K562 (cell line): ENCODE results near the gene COPS9. TPM values are rescaled to one million over a fixed set of nuclear protein-coding genes. Genes with fewer than 3 reads are reported as not detected.

Source experiments
- ATAC-seq: fragments of 200-7000 bp; cut with Tn5 transposase; 3 replicates; pipeline ENCODE4 v1.9.1; 2020; ENCODE audit warnings: moderate library complexity
- BruUV-seq: library from RNA; stranded (reverse); fragments of 400-500 nt; replicated peaks from 2 replicates; lab custom pipeline; 2021; lab: Mats Ljungman, UMichigan
- CTCF ChIA-PET: fragments of 300-600 bp; formaldehyde crosslinking; extraction: SDS; loops from one replicate; lab custom pipeline; 2021; ENCODE audit warnings: low intra/inter-chr PET ratio; lab: Yijun Ruan, JAX
- POLR2A ChIA-PET: fragments of 300-600, 350-650 bp; sonication (Branson Sonifier 250); formaldehyde crosslinking; extraction: SDS; loops from one replicate; lab custom pipeline; 2021; ENCODE audit warnings: antibody characterized with exemption, inconsistent platforms; lab: Yijun Ruan, JAX
- DNase-seq, 4 experiments: peaks; one replicate each; pipeline versions ENCODE4 v3.0.0 to v3.0.0-alpha.2; 2011 to 2018; ENCODE audit warnings: low spot score in 3 of 4, mixed read lengths in 3 of 4; ENCODE audit errors: extremely low read depth in 1 of 4
- FAIRE-seq: peaks from 2 replicates; lab custom pipeline; 2011; peaks lifted over from hg19 to GRCh38; lab: Jason Lieb, UNC
- H2AFZ ChIP-seq: 2 replicates; pipeline ENCODE4 v1.6.0; 2011; ENCODE audit warnings: low read depth, low read length, control low read depth, inconsistent platforms
- H3K27ac ChIP-seq: fragments of 200-600 bp; 3 replicates; pipeline ENCODE4 v1.8.0; 2011; ENCODE audit warnings: low read depth, mild to moderate bottlenecking, control low read depth, inconsistent platforms, low read length, moderate library complexity, mixed read lengths; ENCODE audit errors: extremely low read depth
- H3K27me3 ChIP-seq, 2 experiments: fragments of 300-600 bp in 1 of 2; 2 replicates in 1 of 2; 3 replicates in 1 of 2; pipeline versions ENCODE4 v1.6.0 to v1.8.0; 2011; ENCODE audit warnings: inconsistent platforms in 2 of 2, low read length in 2 of 2, mild to moderate bottlenecking in 1 of 2, mixed read lengths in 1 of 2, moderate library complexity in 1 of 2; ENCODE audit not compliant: control insufficient read depth in 2 of 2, insufficient read depth in 2 of 2
- H3K36me3 ChIP-seq: fragments of 300-600 bp; 3 replicates; pipeline ENCODE4 v1.8.0; 2011; ENCODE audit warnings: mild to moderate bottlenecking, low read length, inconsistent platforms; ENCODE audit not compliant: control insufficient read depth, insufficient read depth
- H3K4me1 ChIP-seq, 2 experiments: fragments of 200-600 bp in 1 of 2; replicated peaks in 1 of 2; 2 replicates in 1 of 2; 3 replicates in 1 of 2; pipeline versions ENCODE4 v1.5.1 to v1.8.0; 2011; ENCODE audit warnings: inconsistent platforms in 2 of 2, low read length in 2 of 2, mild to moderate bottlenecking in 1 of 2, mixed read lengths in 1 of 2, moderate library complexity in 1 of 2; ENCODE audit not compliant: control insufficient read depth in 2 of 2, insufficient read depth in 2 of 2
- H3K4me2 ChIP-seq: 2 replicates; pipeline ENCODE4 v1.6.1; 2011; ENCODE audit warnings: low read length, control low read depth, inconsistent platforms, mixed read lengths; ENCODE audit not compliant: insufficient read depth
- H3K4me3 ChIP-seq: fragments of 200-600 bp; sonication (generic), shearing (Covaris generic); 2 replicates; pipeline ENCODE4 v1.5.1; 2016; ENCODE audit warnings: control low read depth, inconsistent platforms
- H3K79me2 ChIP-seq: fragments of 200-600 bp; 3 replicates; pipeline ENCODE4 v1.8.0; 2011; ENCODE audit warnings: low read length, inconsistent platforms; ENCODE audit not compliant: control insufficient read depth, insufficient read depth
- H3K9ac ChIP-seq, 2 experiments: 2 replicates each; pipeline versions ENCODE4 v1.6.0 to v1.6.1; 2011; ENCODE audit warnings: low read depth in 2 of 2, low read length in 2 of 2, control low read depth in 1 of 2, inconsistent platforms in 1 of 2, mild to moderate bottlenecking in 1 of 2, mixed read lengths in 1 of 2; ENCODE audit not compliant: insufficient read depth in 1 of 2
- H3K9me1 ChIP-seq: one replicate; pipeline ENCODE4 v1.6.0; 2011; ENCODE audit warnings: inconsistent platforms, mild to moderate bottlenecking, low read length, moderate library complexity; ENCODE audit not compliant: control insufficient read depth, insufficient read depth
- H3K9me3 ChIP-seq: replicated peaks from 2 replicates; pipeline ENCODE4 v1.5.1; 2011; ENCODE audit warnings: low read depth, low read length, inconsistent platforms; ENCODE audit not compliant: control insufficient read depth, insufficient read depth
- H4K20me1 ChIP-seq: replicated peaks from 2 replicates; pipeline ENCODE4 v1.6.1; 2011; ENCODE audit warnings: low read length, inconsistent platforms, mixed read lengths; ENCODE audit not compliant: control insufficient read depth, insufficient read depth
- ATF1 ChIP-seq, 2 experiments: fragments of 450-650 bp in 1 of 2; IDR thresholded peaks; 2 replicates each; pipeline ENCODE4 v1.6.1; 2016; ENCODE audit warnings: missing compliant biosample characterization in 1 of 2, missing genetic modification characterization in 1 of 2
- ATF3 ChIP-seq, 2 experiments: fragments of 450-650 bp in 1 of 2; sonication (generic) in 1 of 2; formaldehyde crosslinking in 1 of 2; IDR thresholded peaks in 1 of 2; conservative IDR thresholded peaks in 1 of 2; 2 replicates each; pipeline versions ENCODE4 v1.6.1 to v1.8.1; 2016 to 2023; ENCODE audit warnings: mild to moderate bottlenecking in 2 of 2, moderate library complexity in 2 of 2, inconsistent platforms in 1 of 2, missing genetic modification reagents in 1 of 2
- ATF7 ChIP-seq: fragments of 450-650 bp; IDR thresholded peaks from 2 replicates; pipeline ENCODE4 v1.7.1; 2014; ENCODE audit warnings: mild to moderate bottlenecking, moderate library complexity
- CREB1 ChIP-seq, 2 experiments: sonication (generic) in 1 of 2; formaldehyde crosslinking in 1 of 2; IDR thresholded peaks; 2 replicates each; pipeline versions ENCODE4 v1.6.1 to v1.8.0; 2012 to 2022; ENCODE audit warnings: inconsistent platforms in 1 of 2, mild to moderate bottlenecking in 1 of 2, missing genetic modification reagents in 1 of 2, moderate library complexity in 1 of 2
- CREM ChIP-seq: IDR thresholded peaks from 2 replicates; pipeline ENCODE4 v1.6.1; 2014; ENCODE audit warnings: antibody characterized with exemption, low read depth
- NKRF ChIP-seq: fragments of 450-650 bp; IDR thresholded peaks from 2 replicates; pipeline ENCODE4 v1.6.1; 2016; ENCODE audit warnings: borderline replicate concordance
- WGBS: fragments of 100-300 bp; shearing (Covaris generic); methylation state at CpG from one replicate; pipeline ENCODE4 v1.1.6; 2016; ENCODE audit warnings: low coverage, mixed read lengths; ENCODE audit not compliant: insufficient coverage; ENCODE audit errors: missing lambda C conversion rate; 5-methylcytosine and 5-hydroxymethylcytosine counted together
- in situ Hi-C: fragments of 300-500 bp; cut with MboI; formaldehyde crosslinking; loops from 4 replicates; pipeline ENCODE4 v1.15.0; 2018; ENCODE audit warnings: inconsistent platforms, mixed read lengths
- intact Hi-C: fragments of 100-400 bp; cut with micrococcal nuclease; formaldehyde crosslinking; loops from 2 replicates; pipeline ENCODE4 v1.14.2; 2022
- polyA plus RNA-seq, 8 experiments: library from polyadenylated mRNA; depleted of rRNA in 4 of 8; stranded (reverse) in 5 of 8; unstranded in 3 of 8; fragments of >200 nt; fragmentation: Nextera tagmentation in 2 of 8; fragmentation: Illumina TruSeq in 1 of 8; extraction: Ambion mirVana in 2 of 8; extraction: Trizol in 1 of 8; gene quantifications; 2 replicates each; pipeline versions ENCODE4 v1.2.1 to v1.2.3, GENCODE V29; 2011 to 2014; ENCODE audit warnings: inconsistent platforms in 1 of 8, missing spikeins in 1 of 8
- total RNA-seq, 7 experiments: library from RNA; depleted of rRNA in 6 of 7; stranded (reverse); fragments of >200 nt in 6 of 7; fragmentation: Illumina TruSeq in 2 of 7; extraction: Trizol in 2 of 7; gene quantifications; 2 replicates each; pipeline versions ENCODE4 v1.2.1 to v1.2.3, GENCODE V29; 2011 to 2021; ENCODE audit warnings: low replicate concordance in 1 of 7

The COPS9 gene
- total and polyA plus RNA-seq, 9 of the 15 experiments (the other 6 are each of a cell fraction or from before 2014, with no cell fraction given): 55.0 to 281 (median 99.9) TPM

GRCh38 chr2:240161087-240161750, 25.1 kb upstream of the COPS9 start:
- peak; percentile 63; the same call in 1 of the 2 replicates for TF ChIP-seq ATF3 (IDR thresholded peaks at IDR 0.05)
- TF ChIP-seq ATF3 (CRISPR knock-in tag; conservative IDR thresholded peaks at IDR 0.05): no peak
- peak; percentile 40; the same call in 1 of the 2 replicates for TF ChIP-seq CREB1 (IDR thresholded peaks at IDR 0.05)
- peak; percentile 56; the same call in 1 of the 2 replicates for TF ChIP-seq CREB1 (CRISPR knock-in tag; IDR thresholded peaks at IDR 0.05)
- TF ChIP-seq ATF7: peak; percentile 33; the same call in 1 of the 2 replicates
- TF ChIP-seq CREM: peak; percentile 40
- no peak for TF ChIP-seq NKRF
- no peak for TF ChIP-seq ATF1 (CRISPR knock-in tag; IDR thresholded peaks at IDR 0.05)
- TF ChIP-seq ATF1 (tag; IDR thresholded peaks at IDR 0.05): peak; percentile 78
- H3K27ac ChIP-seq: no peak overlapping the region
- no peak overlapping the region for H3K4me3 ChIP-seq
- WGBS: 10% methylated on average over 17 of the region's 21 CpGs
- intact Hi-C loops: no loop called here
- no peak for ATAC-seq
- H3K9me3 ChIP-seq: no peaks in the 10 kb centered on the region
- no peak overlapping the region for H2AFZ ChIP-seq
- no peak overlapping the region for H3K4me2 ChIP-seq
- ChIA-PET CTCF (no interaction called here), POLR2A (no interaction called here)
- FAIRE-seq: no peak
- H3K4me1 ChIP-seq: no peaks in the 10 kb centered on the region
- H3K79me2 ChIP-seq: no peaks in the 10 kb centered on the region
- no peaks in the 10 kb centered on the region for H3K36me3 ChIP-seq
- H3K9me1 ChIP-seq: peaks cover 2% of the 10 kb centered on the region
- H4K20me1 ChIP-seq: no peaks in the 10 kb centered on the region
- H3K27me3 ChIP-seq: peaks cover 0 to 26% of the 10 kb centered on the region in 2 experiments; a peak in 3 of 5 replicates
- no peak for DNase-seq
- in situ Hi-C loops: no loop called here
- BruUV-seq: no TSS peak
- no peak overlapping the region for H3K9ac ChIP-seq
